DMS79 (cell line): ENCODE results near the gene NALCN.

Experiments used
- DNase-seq: peaks from one replicate; lab custom pipeline; 2025; lab: John Stamatoyannopoulos, UW

The NALCN gene

GRCh38 chr13:101415358-101416174, 742 bp downstream of the NALCN start:
- DNase-seq = peak; percentile 88

- no peak for DNase-seq
These were observed 4.2 kb downstream of the NALCN start for GRCh38 chr13:101412076-101412475.

GRCh38 chr13:101408992-101409656, 7.2 kb downstream of the NALCN start:
- no peak for DNase-seq

- no peak for DNase-seq
These were observed 8.2 kb downstream of the NALCN start for GRCh38 chr13:101408154-101408553.

- DNase-seq = no peak
These were observed 9.5 kb downstream of the NALCN start for GRCh38 chr13:101406791-101407190.

- DNase-seq = no peak
These were observed 15.1 kb downstream of the NALCN start for GRCh38 chr13:101401196-101401595.

- no peak for DNase-seq
These were observed 16.9 kb downstream of the NALCN start for GRCh38 chr13:101399365-101399764.

- no peak for DNase-seq
These were observed 17.4 kb downstream of the NALCN start for GRCh38 chr13:101398920-101399319.

GRCh38 chr13:101398191-101398590, 18.1 kb downstream of the NALCN start:
- no peak for DNase-seq

GRCh38 chr13:101397742-101398141, 18.6 kb downstream of the NALCN start:
- no peak for DNase-seq

GRCh38 chr13:101394605-101395004, 21.7 kb downstream of the NALCN start:
- DNase-seq = no peak

GRCh38 chr13:101393140-101393539, 23.2 kb downstream of the NALCN start:
- no peak for DNase-seq

GRCh38 chr13:101390461-101390860, 25.8 kb downstream of the NALCN start:
- no peak for DNase-seq

- no peak for DNase-seq
These were observed 31.4 kb downstream of the NALCN start for GRCh38 chr13:101384929-101385328.

GRCh38 chr13:101383595-101383994, 32.7 kb downstream of the NALCN start:
- DNase-seq = no peak

GRCh38 chr13:101382701-101383100, 33.6 kb downstream of the NALCN start:
- DNase-seq = no peak

GRCh38 chr13:101382086-101382485, 34.2 kb downstream of the NALCN start:
- no peak for DNase-seq

- no peak for DNase-seq
These were observed 55.8 kb downstream of the NALCN start for GRCh38 chr13:101360525-101360924.

- no peak for DNase-seq
These were observed 61.4 kb downstream of the NALCN start for GRCh38 chr13:101354895-101355294.

- no peak for DNase-seq
These were observed 69.2 kb downstream of the NALCN start for GRCh38 chr13:101346942-101347728.

- no peak for DNase-seq
These were observed 70.1 kb downstream of the NALCN start for GRCh38 chr13:101346161-101346560.

- no peak for DNase-seq
These were observed 73.0 kb downstream of the NALCN start for GRCh38 chr13:101343128-101343787.
